DMS 273 (cell line): ENCODE measurements around the gene ARFGEF2.
"Not testable (repeated sequence)": the region's sequence is repeated elsewhere in the genome, so short reads cannot be mapped to it uniquely, and the experiment has no call there.

Source experiments
- DNase-seq: peaks from one replicate; lab custom pipeline; 2025; ENCODE audit not compliant: unreplicated experiment; lab: John Stamatoyannopoulos, UW

ARFGEF2 gene

DNA sequence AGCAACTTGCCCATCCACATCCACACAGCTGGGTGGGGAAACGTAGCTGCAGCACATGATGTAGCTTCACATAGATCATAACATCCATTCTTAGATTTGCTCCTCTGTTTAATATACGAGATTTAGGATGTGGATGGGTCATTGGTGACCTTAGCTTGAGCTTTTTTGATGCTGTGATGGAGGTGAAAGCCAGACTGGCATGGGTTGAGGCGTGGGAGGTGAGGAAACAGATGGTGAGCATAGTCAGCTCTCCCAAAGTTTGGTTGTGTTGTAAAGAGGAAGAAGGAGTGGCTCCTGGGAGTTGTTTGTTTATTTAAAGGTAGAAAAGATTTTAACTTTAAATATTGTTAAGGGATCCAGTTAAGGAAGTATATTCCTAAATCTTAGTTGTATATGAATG is 5.3 kb downstream of the ARFGEF2 start:
- DNase-seq: no peak

DNA sequence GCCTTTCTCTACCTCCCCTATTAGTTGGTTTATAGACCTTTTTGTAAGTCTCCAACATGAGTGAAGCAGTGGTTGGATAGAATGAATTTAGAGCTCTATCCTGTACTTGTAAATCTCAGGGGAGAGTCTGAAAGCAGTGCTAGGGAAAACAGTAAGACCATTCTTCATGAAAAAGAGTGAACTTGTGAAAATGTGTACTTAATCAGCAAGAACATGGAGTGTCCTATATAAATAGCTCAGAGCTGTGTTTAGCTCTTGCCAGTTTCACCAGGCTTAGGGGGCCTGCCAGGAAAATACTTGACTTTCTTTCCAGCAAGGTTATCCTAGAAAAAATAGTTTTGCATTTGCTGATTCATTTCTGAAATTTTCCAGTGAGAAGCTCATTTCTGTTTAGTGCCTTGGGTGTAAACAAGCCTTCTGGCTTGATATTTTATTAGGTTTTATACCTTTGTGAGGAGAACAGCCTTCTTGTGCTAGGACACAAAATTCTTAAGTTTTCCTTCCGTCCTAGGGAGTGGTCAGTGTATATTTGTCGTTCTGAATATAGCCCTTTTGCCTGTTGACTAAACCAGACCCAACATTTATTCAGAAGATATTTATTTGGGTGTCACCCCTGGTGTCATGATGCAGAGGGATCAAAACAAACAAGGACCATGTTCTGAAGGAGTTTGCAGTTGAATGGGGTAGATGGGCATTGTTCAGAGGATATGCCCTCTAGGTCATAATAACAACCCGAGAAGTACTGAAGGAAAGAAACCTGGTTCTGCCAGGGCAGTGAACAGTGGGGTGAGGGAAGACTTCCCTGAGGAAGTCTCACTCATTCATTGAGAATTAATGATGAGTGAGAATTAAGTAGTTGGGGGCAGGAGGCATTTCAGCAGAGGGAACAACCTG is 7.6 kb downstream of the ARFGEF2 start:
- DNase-seq: no peak

DNA sequence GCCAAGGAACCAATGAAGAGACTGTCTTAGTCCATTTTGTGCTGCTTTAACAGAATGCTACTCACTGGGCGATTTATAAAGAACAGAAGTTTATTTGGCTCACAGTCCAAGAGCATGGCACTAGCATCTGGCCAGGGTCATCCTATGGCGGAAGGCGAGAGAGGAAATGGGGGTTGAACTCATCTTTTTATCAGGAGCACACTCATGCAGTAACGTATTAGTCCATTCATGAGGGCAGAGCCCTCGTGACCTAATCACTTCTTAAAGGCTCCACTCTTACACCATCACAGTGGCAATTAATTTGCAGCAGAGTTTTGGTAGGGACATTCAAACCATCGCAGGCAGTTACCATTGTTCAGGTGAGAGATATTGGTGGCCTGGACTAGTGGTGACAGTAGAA is 8.5 kb downstream of the ARFGEF2 start:
- no peak for DNase-seq

DNA sequence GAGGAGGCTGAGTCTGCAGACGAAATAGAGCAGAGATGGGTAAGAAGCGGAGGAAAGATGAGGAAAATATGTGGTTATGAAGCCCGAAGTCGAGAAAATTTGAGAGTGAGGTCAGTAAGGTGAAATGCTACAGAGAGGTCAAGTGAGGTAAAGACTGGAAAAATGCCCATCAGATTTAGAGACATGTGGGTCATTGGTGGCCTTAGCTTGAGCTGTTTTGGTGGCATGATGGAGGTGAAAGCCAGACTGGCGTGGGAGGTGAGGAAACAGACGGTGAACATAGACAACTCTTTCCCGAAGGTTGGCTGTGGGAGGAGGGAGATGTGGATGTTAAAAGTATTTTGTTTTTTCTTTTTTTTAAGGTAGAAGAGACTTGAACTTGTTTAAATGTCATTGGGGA is 9.4 kb downstream of the ARFGEF2 start:
- DNase-seq: no peak

DNA sequence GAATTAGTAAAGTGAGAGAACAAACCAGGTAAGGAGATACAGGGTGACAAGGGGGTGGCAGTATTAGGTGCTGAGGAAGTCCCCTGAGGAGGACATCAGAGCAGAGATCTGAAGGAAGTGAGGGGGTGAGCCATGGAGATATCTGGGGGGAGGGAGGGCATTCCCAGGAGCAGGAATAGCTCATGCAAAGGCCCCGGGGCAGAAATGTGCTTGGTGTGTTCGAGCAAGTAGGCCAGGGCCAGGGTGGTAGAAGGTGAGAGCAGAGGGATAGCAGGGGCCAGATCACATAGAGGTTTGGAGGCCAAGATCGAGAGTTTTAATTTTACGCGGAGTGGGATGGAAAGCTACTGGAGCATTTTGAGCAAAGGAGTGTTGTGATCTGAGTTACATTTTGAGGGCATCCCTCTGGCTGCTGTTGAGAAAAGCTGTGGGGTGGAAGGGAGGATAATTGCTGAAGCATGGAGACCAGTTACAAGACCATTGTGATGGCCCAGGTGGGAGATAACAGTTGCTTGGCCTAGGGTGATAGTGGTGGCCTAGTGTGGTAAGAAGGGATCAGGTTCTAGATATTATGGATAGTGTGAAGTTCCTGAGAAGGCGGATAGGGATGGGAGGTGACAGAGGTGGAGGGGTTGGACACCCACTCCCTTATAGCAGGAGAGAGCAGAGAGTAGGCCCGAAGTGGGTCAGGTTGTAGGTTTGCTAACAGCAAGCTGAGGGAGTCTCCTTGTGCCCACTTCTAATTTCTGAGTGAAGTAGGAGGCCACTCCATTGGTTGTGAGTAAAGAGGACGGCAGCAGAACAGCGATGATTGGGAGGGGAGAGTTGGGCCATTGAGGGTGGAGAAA is 10.2 kb downstream of the ARFGEF2 start:
- DNase-seq: no peak

DNA sequence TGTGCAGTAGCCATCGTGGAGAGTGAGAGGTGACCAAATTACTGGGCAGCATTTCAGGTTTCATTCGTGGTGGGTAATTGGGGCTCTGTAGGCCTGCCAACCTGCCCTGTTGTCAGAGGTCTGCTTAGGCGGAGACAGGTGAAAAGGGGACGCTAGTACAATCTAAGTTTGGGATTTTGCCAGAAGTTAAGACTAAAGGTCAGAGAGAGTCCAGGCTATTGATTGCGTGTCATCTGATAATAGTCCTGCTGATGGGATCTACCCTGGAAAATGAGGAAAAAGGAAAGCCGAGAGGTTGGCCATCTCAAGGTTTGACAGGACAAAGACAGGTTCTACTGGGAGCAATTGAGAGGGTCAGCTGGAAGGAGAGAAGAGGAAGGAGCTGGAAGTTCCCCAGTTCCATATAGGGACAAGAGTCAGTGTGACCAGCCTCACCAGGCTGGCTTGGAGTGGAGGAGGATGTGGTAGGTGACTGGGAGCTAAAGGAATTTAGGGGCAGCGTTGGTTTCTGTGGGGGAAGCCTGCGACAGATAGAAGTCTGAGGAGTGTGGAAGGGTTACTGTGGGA is 10.9 kb downstream of the ARFGEF2 start:
- DNase-seq: no peak

DNA sequence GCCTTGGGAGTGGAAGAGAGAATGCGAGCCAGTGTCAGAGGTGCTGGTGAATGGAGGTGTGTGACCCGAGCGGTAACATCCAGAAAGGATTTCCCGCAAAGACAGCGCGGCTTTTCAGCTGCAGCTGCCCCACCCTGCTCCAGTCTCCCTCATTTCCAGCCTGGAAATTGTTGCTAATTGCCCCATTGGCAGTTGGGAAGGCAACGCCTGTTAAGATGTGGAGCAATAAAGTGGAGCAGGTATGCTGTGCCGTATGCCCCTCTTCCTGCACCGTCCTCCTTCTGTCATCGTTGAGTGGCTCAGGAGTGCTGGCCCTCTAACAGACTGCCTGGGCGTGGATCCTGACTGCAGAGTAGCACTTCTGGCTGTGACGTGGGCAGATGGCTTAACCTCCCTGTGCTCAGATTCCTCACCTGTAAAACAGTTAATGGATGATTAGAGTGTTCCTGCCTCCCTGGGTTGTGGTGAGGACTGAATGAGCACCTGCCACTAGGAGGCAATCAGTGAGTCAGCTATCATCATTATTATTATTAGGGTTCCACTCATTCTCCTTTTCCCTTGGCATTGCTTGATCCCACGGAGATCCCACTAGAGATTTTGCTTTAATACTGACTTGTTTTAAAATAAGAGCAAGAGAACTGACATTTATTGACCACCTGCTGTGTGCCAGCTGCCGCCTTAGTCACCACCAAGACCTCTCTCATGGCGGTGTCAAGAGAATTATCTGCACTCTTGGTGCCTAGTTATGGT is 11.7 kb downstream of the ARFGEF2 start:
- DNase-seq: peak; percentile 75

DNA sequence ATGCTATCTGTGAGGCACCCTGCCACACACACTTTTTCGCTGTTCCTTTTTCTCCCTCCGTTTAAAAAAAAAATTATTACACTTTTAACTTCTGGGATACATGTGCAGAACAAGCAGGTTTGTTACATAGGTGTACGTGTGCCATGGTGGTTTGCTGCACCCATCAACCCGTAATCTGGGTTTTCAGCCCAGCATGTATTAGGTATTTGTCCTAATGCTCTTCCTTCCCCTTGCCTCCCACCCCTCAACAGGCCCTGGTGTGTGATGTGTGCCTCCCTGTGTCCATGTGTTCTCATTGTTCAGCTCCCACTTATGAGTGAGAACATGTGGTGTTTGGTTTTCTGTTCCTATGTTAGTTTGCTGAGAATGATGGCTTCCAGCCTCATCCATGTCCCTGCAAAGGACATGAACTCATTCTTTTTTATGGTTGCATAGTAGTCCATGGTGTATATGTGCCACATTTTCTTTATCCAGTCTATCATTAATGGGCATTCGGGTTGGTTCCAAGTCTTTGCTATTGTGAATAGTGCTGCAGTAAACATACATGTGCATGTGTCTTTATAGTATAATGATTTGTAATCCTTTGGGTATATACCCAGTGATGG is 12.9 kb downstream of the ARFGEF2 start:
- not testable (repeated sequence) for DNase-seq

DNA sequence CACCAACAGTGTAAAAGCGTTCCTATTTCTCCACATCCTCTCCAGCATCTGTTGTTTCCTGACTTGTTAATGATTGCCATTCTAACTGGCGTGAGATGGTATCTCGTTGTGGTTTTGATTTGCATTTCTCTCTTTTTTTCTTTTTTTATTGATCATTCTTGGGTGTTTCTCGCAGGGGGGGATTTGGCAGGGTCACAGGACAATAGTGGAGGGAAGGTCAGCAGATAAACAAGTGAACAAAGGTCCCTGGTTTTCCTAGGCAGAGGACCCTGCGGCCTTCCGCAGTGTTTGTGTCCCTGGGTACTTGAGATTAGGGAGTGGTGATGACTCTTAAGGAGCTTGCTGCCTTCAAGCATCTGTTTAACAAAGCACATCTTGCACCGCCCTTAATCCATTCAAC is 13.5 kb downstream of the ARFGEF2 start:
- not testable (repeated sequence) for DNase-seq

DNA sequence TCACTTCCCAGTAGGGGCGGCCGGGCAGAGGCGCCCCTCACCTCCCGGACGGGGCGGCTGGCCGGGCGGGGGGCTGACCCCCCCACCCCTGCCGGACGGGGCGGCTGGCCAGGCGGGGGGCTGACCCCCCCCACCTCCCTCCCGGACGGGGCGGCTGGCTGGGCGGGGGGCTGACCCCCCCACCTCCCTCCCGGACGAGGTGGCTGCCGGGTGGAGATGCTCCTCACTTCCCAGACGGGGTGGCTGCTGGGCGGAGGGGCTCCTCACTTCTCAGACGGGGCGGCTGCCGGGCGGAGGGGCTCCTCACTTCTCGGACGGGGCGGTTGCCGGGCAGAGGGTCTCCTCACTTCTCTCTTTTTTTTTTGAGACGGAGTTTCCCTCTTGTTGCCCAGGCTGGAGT is 14.7 kb downstream of the ARFGEF2 start:
- DNase-seq: not testable (repeated sequence)

DNA sequence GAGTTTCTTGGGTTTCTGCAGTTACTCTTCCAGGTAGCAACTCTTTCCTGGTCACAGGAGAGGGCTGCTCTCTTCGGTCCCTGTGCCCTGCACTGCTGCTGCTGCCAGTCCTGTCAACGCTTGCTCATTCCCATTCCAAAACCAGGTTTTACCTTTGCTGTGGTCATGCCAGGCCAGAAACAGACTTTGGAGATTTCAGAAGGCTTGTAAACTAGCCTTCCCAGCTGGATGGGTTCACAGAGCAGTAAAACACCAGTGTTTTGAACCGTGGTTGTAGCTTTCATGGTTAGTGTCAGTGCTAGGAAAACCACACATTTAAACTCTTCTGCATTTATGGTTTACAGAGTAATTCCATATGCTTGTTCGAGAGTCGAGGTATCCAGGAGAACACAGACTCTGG is 16.2 kb downstream of the ARFGEF2 start:
- DNase-seq: no peak

DNA sequence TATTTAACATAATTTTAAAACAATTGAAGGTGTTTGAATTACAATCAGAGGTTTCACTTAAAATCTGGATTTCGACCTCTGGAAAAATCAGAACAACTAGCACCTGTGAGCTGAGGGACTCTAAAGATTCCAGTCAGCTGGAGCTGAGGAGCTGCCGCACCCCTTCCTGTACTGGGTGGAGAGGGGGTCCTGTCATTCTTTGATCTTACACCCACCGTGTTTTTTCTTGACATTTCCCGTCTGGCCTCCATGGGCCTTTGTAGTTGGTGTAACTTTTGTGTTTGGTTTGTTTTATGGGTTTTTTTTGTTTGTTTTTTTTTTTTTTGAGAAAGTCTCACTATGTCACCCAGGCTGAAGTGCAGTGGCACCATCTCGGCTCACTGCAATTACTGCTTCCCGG is 17.2 kb downstream of the ARFGEF2 start:
- DNase-seq: no peak

DNA sequence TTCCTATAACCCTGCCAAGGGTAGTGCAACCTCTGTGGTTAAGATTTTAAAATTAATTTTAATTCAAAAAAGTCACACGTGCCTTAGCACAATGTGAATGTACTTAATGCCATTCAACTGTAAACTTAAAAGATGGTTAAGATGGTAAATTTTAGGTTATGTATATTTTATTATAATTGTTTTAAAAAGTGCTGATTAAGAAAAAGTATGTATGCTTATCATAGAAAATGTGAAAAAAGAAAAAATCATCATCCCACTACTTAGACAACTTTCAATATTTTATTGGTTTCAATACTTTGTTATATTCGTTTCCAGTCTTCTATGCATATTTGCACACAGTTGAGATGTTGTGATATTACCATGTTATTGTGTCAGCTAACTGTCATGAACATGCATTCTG is 18.7 kb downstream of the ARFGEF2 start:
- DNase-seq: no peak

DNA sequence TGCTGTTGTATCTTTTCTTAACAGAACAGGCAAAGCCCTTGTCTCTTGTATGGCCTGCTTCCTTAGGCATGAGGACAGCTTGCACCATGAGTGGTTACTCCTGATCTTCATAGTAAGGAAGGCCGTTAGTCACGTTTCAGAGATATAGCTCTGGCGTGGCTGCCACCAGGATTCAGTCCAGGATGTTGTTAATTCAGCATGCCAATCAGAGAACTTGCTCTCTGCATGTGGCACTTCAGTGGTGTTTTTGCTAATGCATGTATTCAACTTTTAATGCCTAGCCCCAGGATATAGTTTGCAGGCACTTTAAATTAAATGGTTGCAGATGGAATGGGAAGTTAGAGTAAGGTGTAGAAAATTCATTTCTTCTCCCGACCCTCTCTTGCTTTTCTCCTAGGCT is 20.0 kb downstream of the ARFGEF2 start:
- no peak for DNase-seq

DNA sequence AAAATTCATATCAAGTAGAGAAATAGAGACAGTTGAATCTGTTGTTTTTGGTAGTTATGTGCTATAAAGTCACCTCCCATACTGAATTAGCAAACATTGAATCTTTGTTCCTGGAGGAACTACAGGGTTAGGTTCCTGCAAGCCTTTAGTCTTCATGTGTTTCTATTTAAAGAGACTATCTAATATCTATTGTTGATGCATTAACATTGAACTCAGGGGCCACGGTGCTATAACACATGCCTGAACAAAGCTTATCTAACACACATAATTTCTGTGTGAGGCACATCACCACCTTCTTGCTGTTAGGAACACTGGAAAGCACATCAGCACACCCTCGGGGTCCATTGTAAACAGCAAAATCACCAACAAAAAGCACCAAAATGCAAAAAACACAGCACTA is 21.2 kb downstream of the ARFGEF2 start:
- no peak for DNase-seq

DNA sequence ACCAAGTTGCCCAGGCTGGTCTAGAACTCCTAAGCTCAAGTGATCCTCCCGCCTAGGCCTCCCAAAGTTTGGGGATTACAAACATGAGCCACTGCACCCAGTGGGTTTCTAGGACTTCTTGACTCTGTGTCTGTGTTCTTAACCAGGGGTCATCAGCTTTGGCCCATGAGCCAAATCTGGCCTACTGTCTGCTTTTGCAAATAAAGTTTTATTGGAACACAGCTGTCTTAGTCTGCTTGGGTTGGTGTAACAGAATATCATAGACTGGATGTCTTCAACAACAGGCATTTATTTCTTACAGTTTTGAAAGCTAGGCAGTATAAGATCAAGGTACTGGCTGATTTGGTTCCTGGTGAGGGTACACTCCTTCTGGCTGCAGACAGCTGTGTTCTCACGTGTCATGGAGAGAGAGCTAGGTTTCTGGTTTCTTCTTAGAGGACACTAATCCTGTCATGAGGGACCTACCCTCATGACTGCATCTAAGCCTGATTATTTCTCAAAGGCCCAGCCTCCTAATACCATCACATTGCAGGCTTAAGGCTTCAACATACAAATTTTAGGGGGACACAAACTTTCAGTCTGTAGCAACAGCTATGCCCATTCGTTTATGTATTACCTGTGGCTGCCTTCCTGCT is 23.3 kb downstream of the ARFGEF2 start:
- DNase-seq: no peak

DNA sequence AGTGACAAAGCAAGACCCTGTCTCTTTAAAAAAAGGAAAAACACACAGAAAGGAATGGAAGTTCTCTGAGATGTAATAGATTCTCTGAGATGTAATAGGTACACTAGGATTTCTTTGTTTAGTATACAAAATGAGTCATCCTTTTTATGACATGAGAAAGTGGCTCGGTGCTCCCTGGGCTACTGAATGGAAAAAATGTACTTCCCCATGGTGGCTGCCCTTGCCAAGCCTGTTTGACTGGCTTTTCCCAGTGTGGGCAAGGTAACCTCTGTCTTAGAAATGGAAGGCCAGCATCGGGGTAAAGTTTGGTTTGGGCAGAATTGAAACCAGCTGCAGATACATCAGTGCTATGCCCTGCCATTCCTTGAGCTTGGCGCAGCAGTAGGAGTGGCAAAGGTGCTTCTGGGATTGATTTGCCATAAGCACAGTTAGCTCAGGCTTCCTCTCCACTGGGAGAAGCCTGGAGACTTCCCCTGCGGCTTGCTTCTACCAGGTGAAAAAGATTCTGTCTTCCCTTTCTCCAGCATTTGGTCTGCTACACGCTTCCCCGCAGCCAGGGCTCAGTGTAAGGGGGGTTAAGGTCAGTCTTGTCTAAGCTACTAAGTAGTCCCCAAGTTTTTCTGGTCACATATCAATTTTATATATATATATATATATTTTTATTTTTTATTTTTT is 24.5 kb downstream of the ARFGEF2 start:
- DNase-seq: no peak

DNA sequence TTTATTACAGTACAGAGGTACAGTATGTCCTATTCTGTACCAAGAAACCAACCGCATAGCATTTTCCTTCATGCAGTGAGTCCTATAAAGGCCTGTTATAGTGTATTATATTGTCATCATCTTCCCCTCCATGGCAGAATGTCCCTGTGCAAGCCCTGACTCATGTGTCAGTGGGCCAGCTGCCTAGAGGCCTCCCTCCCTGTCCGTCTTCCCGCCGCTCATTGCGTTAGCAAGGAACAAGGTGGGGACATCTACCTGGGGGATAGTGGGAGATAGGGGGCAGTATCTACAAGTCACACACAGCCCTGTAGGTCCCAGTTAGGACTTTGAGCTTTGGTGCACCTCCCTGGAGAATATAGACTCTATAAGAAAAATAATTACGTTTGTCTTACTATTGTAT is 27.1 kb downstream of the ARFGEF2 start:
- DNase-seq: no peak

DNA sequence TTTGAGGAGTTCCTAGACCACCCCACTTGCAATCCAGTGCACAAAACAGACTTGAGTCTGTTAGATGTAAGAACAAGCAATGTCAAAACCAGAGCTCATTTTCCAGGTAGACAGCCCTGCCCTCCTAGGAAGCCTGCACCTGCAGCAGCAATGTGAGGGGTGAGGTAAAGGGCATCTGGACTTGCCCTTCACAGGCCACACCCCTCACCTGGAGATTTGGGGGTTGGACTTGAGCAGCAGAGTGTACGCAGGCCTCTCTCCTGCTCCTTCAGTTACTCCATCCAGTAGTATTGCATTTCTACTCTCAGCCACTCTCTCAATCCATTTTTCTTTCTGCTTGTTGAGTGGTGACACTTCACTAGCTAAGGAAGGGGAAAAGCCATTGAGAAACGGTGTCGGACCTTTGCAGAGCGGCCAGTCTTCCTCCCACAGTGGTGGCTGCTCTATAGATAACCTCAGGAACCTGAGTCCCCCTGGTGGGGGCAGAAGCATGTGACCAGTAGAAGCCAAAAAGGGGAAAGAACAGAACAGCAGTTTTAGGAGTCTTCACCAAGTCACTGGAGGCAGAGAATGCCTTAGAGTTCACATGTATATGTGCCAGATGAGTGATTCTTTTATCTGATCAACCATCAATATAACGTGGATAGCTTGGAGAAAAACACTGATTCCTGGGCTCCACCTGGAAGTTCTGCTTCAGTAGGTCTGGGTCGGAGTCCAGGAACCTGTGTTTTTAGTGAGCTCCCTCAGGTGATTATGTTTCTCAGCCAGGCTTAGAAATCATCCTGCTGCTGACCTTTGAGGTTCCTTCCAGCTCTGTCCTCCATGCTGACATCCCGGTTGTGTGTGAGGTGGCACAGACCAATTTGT is 28.0 kb downstream of the ARFGEF2 start:
- peak; percentile 16 for DNase-seq
